Keratinocyte (primary cell): ENCODE data around the gene DCT. TPM values are rescaled to one million over a fixed set of nuclear protein-coding genes. Genes with fewer than 3 reads are reported as not detected.
A peak's percentile ranks its signal among the peaks of the same experiment; 100 is the strongest.

Experiments
- DNase-seq: peaks from one replicate; pipeline ENCODE4 v3.0.0-alpha.2; 2011; ENCODE audit warnings: low read depth, missing footprints, low spot score
- FAIRE-seq: peaks from 2 replicates; lab custom pipeline; 2011; peaks lifted over from hg19 to GRCh38; lab: Jason Lieb, UNC
- H2AFZ ChIP-seq: 2 replicates; pipeline ENCODE4 v1.6.0; 2012; ENCODE audit warnings: low read length, control low read depth, inconsistent platforms; ENCODE audit not compliant: control insufficient read depth
- H3K27ac ChIP-seq: 2 replicates; pipeline ENCODE4 v1.5.1; 2011; ENCODE audit warnings: low read length; ENCODE audit not compliant: control insufficient read depth, insufficient read depth
- H3K27me3 ChIP-seq: 3 replicates; pipeline ENCODE4 v1.6.0; 2011; ENCODE audit warnings: low read length; ENCODE audit not compliant: control insufficient read depth, insufficient read depth; ENCODE audit errors: extremely low read depth
- H3K36me3 ChIP-seq, 2 experiments: 2 replicates in 1 of 2; 3 replicates in 1 of 2; pipeline ENCODE4 v1.5.1; 2011; ENCODE audit warnings: low read length in 2 of 2, mild to moderate bottlenecking in 1 of 2; ENCODE audit not compliant: control insufficient read depth in 2 of 2, insufficient read depth in 2 of 2; ENCODE audit errors: extremely low read depth in 1 of 2
- H3K4me1 ChIP-seq: 3 replicates; pipeline ENCODE4 v1.5.1; 2011; ENCODE audit warnings: low read length; ENCODE audit not compliant: control insufficient read depth, insufficient read depth; ENCODE audit errors: extremely low read depth
- H3K4me2 ChIP-seq: 3 replicates; pipeline ENCODE4 v1.6.0; 2011; ENCODE audit warnings: low read depth, low read length; ENCODE audit not compliant: control insufficient read depth, insufficient read depth; ENCODE audit errors: extremely low read depth
- H3K4me3 ChIP-seq, 3 experiments: fragments of 200-600 bp in 1 of 3; sonication (generic) in 1 of 3; 2 replicates in 2 of 3; 3 replicates in 1 of 3; pipeline ENCODE4 v1.5.1; 2011 to 2016; ENCODE audit warnings: low read length in 3 of 3, mild to moderate bottlenecking in 3 of 3, control low read depth in 2 of 3, inconsistent platforms in 1 of 3, low read depth in 1 of 3, mixed read lengths in 1 of 3, mixed run types in 1 of 3, moderate library complexity in 1 of 3; ENCODE audit not compliant: control insufficient read depth in 2 of 3, insufficient read depth in 2 of 3; ENCODE audit errors: extremely low read depth in 1 of 3
- H3K79me2 ChIP-seq: 2 replicates; pipeline ENCODE4 v1.6.0; 2012; ENCODE audit warnings: low read length; ENCODE audit not compliant: control insufficient read depth, insufficient read depth
- H3K9ac ChIP-seq: 3 replicates; pipeline ENCODE4 v1.6.0; 2011; ENCODE audit warnings: low read length; ENCODE audit not compliant: control insufficient read depth, insufficient read depth; ENCODE audit errors: extremely low read depth
- H3K9me1 ChIP-seq: 3 replicates; pipeline ENCODE4 v1.6.0; 2011; ENCODE audit warnings: low read length; ENCODE audit not compliant: control insufficient read depth, insufficient read depth; ENCODE audit errors: extremely low read depth
- H3K9me3 ChIP-seq: 2 replicates; pipeline ENCODE4 v1.5.1; 2012; ENCODE audit warnings: low read depth, low read length; ENCODE audit not compliant: control insufficient read depth
- H4K20me1 ChIP-seq: 3 replicates; pipeline ENCODE4 v1.6.0; 2011; ENCODE audit warnings: low read length; ENCODE audit not compliant: control insufficient read depth, insufficient read depth; ENCODE audit errors: extremely low read depth
- EZH2 ChIP-seq: IDR thresholded peaks from one replicate; pipeline ENCODE4 v1.6.1; 2012; ENCODE audit warnings: inconsistent platforms, mild to moderate bottlenecking, low read length, moderate library complexity
- dilution Hi-C: fragments of 300-500 bp; cut with MboI; formaldehyde crosslinking; loops from one replicate; pipeline ENCODE4 v1.7.0; 2020; ENCODE audit warnings: low sequenced_read_pairs; ENCODE audit not compliant: extremely low pct_ligation_motif_present
- polyA plus RNA-seq, 5 experiments: library from polyadenylated mRNA; depleted of rRNA in 3 of 5; stranded (reverse) in 3 of 5; stranded (forward) in 1 of 5; unstranded in 1 of 5; fragments of >200 nt; gene quantifications; 1 replicate in 1 of 5; 2 replicates in 3 of 5; 3 replicates in 1 of 5; pipeline versions ENCODE4 v1.2.1 to v1.2.3, GENCODE V29; 2011 to 2012; ENCODE audit warnings: missing spikeins in 2 of 5, low read depth in 1 of 5, low replicate concordance in 1 of 5
- TF ChIP-seq, protein P1 (sequence below), 3 experiments: IDR thresholded peaks in 1 of 3; conservative IDR thresholded peaks in 1 of 3; optimal IDR thresholded peaks in 1 of 3; 2 replicates in 2 of 3; 3 replicates in 1 of 3; pipeline versions ENCODE3 to v1.5.1; 2011; ENCODE audit warnings: low read length in 3 of 3, mild to moderate bottlenecking in 3 of 3, moderate library complexity in 2 of 3, control low read depth in 1 of 3, inconsistent platforms in 1 of 3; ENCODE audit not compliant: insufficient read depth in 2 of 3; ENCODE audit errors: extremely low read depth in 1 of 3

Gene DCT
- polyA plus RNA-seq, 1 donor (not counting 4 experiments of a cell fraction or from before 2014, with no cell fraction given) = 0.04 TPM

DNA sequence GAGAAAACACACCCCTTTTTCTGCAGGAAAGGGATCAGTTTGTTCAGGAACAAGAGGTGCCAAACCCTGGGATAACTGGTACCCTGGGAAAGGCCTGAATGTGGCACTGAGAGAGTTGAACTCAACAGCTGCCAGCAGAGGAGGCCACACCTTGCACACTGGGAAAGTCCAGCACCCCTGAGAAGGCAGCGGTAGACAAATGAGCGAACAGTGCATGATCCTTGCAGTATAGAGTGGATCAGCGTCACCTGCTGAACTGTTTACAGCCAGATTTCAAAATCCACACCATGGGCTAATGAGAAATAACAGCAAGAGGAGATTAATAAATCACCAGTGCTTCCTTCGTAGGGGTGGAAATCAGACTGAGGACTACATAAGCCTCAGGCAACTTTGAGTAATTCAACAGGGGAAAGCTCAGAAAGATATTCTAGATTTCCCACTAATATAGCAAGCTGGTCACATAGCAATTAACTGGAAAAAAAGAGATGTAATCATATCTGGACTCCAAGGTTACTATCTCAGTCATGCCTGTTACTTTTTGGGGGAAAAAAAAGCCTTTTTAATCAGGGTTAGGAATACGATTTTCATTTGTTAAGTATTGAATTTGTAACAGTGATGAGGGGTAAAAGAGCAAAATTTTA, 52.0 kb downstream of the DCT start:
- FAIRE-seq = no peak
- Histone ChIP-seq H3K4me1 (no peaks in the 10 kb centered on the region), H3K9me1 (no peaks in the 10 kb centered on the region), H3K9ac (no peak overlapping the region), H3K36me3 (no peaks in the 10 kb centered on the region), H2AFZ (no peak overlapping the region), H3K4me2 (no peak overlapping the region), H3K79me2 (no peaks in the 10 kb centered on the region), H3K27me3 (no peaks in the 10 kb centered on the region), H3K4me3 (no peak overlapping the region), H4K20me1 (no peaks in the 10 kb centered on the region), H3K9me3 (no peaks in the 10 kb centered on the region), H3K27ac (no peak overlapping the region)
- DNase-seq = no peak
- no peak for TF ChIP-seq EZH2
- TF ChIP-seq, protein P1, sequence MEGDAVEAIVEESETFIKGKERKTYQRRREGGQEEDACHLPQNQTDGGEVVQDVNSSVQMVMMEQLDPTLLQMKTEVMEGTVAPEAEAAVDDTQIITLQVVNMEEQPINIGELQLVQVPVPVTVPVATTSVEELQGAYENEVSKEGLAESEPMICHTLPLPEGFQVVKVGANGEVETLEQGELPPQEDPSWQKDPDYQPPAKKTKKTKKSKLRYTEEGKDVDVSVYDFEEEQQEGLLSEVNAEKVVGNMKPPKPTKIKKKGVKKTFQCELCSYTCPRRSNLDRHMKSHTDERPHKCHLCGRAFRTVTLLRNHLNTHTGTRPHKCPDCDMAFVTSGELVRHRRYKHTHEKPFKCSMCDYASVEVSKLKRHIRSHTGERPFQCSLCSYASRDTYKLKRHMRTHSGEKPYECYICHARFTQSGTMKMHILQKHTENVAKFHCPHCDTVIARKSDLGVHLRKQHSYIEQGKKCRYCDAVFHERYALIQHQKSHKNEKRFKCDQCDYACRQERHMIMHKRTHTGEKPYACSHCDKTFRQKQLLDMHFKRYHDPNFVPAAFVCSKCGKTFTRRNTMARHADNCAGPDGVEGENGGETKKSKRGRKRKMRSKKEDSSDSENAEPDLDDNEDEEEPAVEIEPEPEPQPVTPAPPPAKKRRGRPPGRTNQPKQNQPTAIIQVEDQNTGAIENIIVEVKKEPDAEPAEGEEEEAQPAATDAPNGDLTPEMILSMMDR (optimal IDR thresholded peaks at IDR 0.05 in 1 of 3, IDR thresholded peaks at IDR 0.05 in 1 of 3, conservative IDR thresholded peaks at IDR 0.05 in 1 of 3; ENCODE audit: extremely low read depth in 1 of 3, insufficient read depth in 2 of 3, low read length in 3 of 3) = peak in 1 of 3 experiments; percentile 6
- dilution Hi-C loops = no loop called here

DNA sequence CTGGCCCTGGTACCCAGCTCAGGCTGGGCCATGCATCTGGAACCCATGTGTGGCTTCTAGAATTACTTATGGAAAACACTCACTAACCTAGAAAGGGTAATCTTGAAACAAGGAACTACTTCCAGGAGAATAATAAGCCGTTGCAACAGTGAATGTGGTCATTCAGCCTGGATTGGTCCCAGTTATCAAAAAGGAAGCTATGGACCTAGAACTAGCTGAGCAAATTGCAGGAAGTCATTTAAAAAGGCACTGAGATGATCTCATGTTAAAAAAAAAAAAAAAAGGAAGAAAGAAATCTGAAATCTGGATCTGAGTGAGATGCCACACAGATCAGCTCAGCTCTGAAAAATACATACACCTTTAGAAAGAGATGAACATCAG, 59.6 kb downstream of the DCT start:
- TF ChIP-seq EZH2 = no peak
- TF ChIP-seq, protein P1 (optimal IDR thresholded peaks at IDR 0.05 in 1 of 3, IDR thresholded peaks at IDR 0.05 in 1 of 3, conservative IDR thresholded peaks at IDR 0.05 in 1 of 3; ENCODE audit: extremely low read depth in 1 of 3, insufficient read depth in 2 of 3, low read length in 3 of 3) = no peak
- H3K4me2 ChIP-seq = no peak overlapping the region
- no peaks in the 10 kb centered on the region for H3K36me3 ChIP-seq
- DNase-seq = no peak
- H3K79me2 ChIP-seq = no peaks in the 10 kb centered on the region
- no peak overlapping the region for H2AFZ ChIP-seq
- no peak for FAIRE-seq
- H3K27ac ChIP-seq = no peak overlapping the region
- no peaks in the 10 kb centered on the region for H3K9me1 ChIP-seq
- H3K4me1 ChIP-seq = no peaks in the 10 kb centered on the region
- no peaks in the 10 kb centered on the region for H3K27me3 ChIP-seq
- no peak overlapping the region for H3K4me3 ChIP-seq
- no peaks in the 10 kb centered on the region for H4K20me1 ChIP-seq
- no peak overlapping the region for H3K9ac ChIP-seq
- H3K9me3 ChIP-seq = no peaks in the 10 kb centered on the region
- dilution Hi-C loops = no loop called here
